IMR-90 (cell line): ENCODE data around the gene VAMP8. TPM values are rescaled to one million over a fixed set of nuclear protein-coding genes. Genes with fewer than 3 reads are reported as not detected.

ENCODE experiments used
- ATAC-seq: fragments of 200-7000 bp; cut with Tn5 transposase; 2 replicates; pipeline ENCODE4 v1.9.1; 2020; ENCODE audit warnings: low read depth, mild to moderate bottlenecking, moderate library complexity
- BruUV-seq: library from RNA; stranded (reverse); fragments of 400-500 nt; replicated peaks from 2 replicates; lab custom pipeline; 2021; lab: Mats Ljungman, UMichigan
- CTCF ChIA-PET: fragments of 300-600 bp; formaldehyde crosslinking; extraction: SDS; loops from one replicate; lab custom pipeline; 2021; ENCODE audit warnings: antibody characterized with exemption; lab: Yijun Ruan, JAX
- POLR2A ChIA-PET: fragments of 300-600 bp; sonication (Branson Sonifier 250); formaldehyde crosslinking; loops from one replicate; lab custom pipeline; 2022; ENCODE audit warnings: antibody characterized with exemption; ENCODE audit not compliant: unreplicated experiment; lab: Charles Lee
- DNase-seq: peaks from one replicate; pipeline ENCODE4 v3.0.0; 2013
- H2AFZ ChIP-seq: replicated peaks from 2 replicates; pipeline ENCODE3; 2013; ENCODE audit warnings: low read length, mild to moderate bottlenecking; ENCODE audit not compliant: poor library complexity
- H2AK5ac ChIP-seq: 2 replicates; pipeline ENCODE4 v1.6.1; 2013; ENCODE audit warnings: low read depth, low read length, inconsistent platforms
- H2AK9ac ChIP-seq: replicated peaks from 2 replicates; pipeline ENCODE3; 2013; ENCODE audit warnings: mild to moderate bottlenecking, low read depth, low read length, moderate library complexity; ENCODE audit not compliant: poor library complexity
- H2BK120ac ChIP-seq: 2 replicates; pipeline ENCODE4 v1.6.1; 2013; ENCODE audit warnings: low read depth, low read length, inconsistent platforms
- H2BK15ac ChIP-seq: 3 replicates; pipeline ENCODE4 v1.6.1; 2013; ENCODE audit warnings: low read depth, low read length, inconsistent platforms
- H2BK20ac ChIP-seq: 2 replicates; pipeline ENCODE4 v1.6.1; 2013; ENCODE audit warnings: low read depth, mild to moderate bottlenecking, inconsistent platforms, low read length, moderate library complexity
- H2BK5ac ChIP-seq: 2 replicates; pipeline ENCODE4 v1.6.1; 2013; ENCODE audit warnings: mild to moderate bottlenecking, low read depth, low read length, inconsistent platforms; ENCODE audit not compliant: poor library complexity, severe bottlenecking
- H3K14ac ChIP-seq: replicated peaks from 2 replicates; pipeline ENCODE4 v1.6.1; 2013; ENCODE audit warnings: low read depth, low read length, inconsistent platforms
- H3K18ac ChIP-seq: 2 replicates; pipeline ENCODE4 v1.6.1; 2013; ENCODE audit warnings: low read depth, low read length, control low read depth
- H3K23ac ChIP-seq: 2 replicates; pipeline ENCODE4 v1.6.1; 2013; ENCODE audit warnings: low read depth, low read length, inconsistent platforms
- H3K27ac ChIP-seq: 2 replicates; pipeline ENCODE4 v1.5.1; 2013; ENCODE audit warnings: mild to moderate bottlenecking, control low read depth, low read length; ENCODE audit not compliant: insufficient read depth
- H3K27me3 ChIP-seq: 2 replicates; pipeline ENCODE4 v1.6.1; 2013; ENCODE audit warnings: low read length; ENCODE audit not compliant: control insufficient read depth, insufficient read depth
- H3K36me3 ChIP-seq: 2 replicates; pipeline ENCODE4 v1.6.1; 2013; ENCODE audit warnings: low read length, mixed read lengths; ENCODE audit not compliant: control insufficient read depth, insufficient read depth
- H3K4ac ChIP-seq: 2 replicates; pipeline ENCODE4 v1.6.1; 2013; ENCODE audit warnings: low read depth, low read length, inconsistent platforms
- H3K4me1 ChIP-seq: 2 replicates; pipeline ENCODE4 v1.6.1; 2013; ENCODE audit warnings: low read length, mixed read lengths; ENCODE audit not compliant: control insufficient read depth, insufficient read depth
- H3K4me2 ChIP-seq: 2 replicates; pipeline ENCODE4 v1.6.1; 2013; ENCODE audit warnings: low read depth, mild to moderate bottlenecking, control low read depth, low read length, moderate library complexity
- H3K4me3 ChIP-seq: 2 replicates; pipeline ENCODE4 v1.5.1; 2013; ENCODE audit warnings: low read depth, mild to moderate bottlenecking, control low read depth, low read length, moderate library complexity; ENCODE audit not compliant: insufficient read depth
- H3K56ac ChIP-seq: 2 replicates; pipeline ENCODE4 v1.6.1; 2013; ENCODE audit warnings: low read length, inconsistent platforms; ENCODE audit not compliant: insufficient read depth; ENCODE audit errors: extremely low read depth
- H3K79me1 ChIP-seq, 2 experiments: 2 replicates each; pipeline ENCODE4 v1.6.1; 2013; ENCODE audit warnings: low read length in 2 of 2, inconsistent platforms in 1 of 2, low read depth in 1 of 2
- H3K9ac ChIP-seq: 2 replicates; pipeline ENCODE4 v1.6.1; 2013; ENCODE audit warnings: low read depth, low read length, control low read depth
- H3K9me1 ChIP-seq: 2 replicates; pipeline ENCODE4 v1.6.1; 2013; ENCODE audit warnings: low read length, inconsistent platforms; ENCODE audit not compliant: insufficient read depth
- H3K9me3 ChIP-seq: 2 replicates; pipeline ENCODE4 v1.6.1; 2013; ENCODE audit warnings: low read length; ENCODE audit not compliant: control insufficient read depth, insufficient read depth
- H4K20me1 ChIP-seq: 2 replicates; pipeline ENCODE4 v1.6.1; 2013; ENCODE audit warnings: low read length, inconsistent platforms; ENCODE audit not compliant: insufficient read depth
- H4K5ac ChIP-seq: 2 replicates; pipeline ENCODE4 v1.6.1; 2013; ENCODE audit warnings: mild to moderate bottlenecking, low read depth, low read length, control low read depth
- H4K8ac ChIP-seq, 2 experiments: 2 replicates each; pipeline ENCODE4 v1.6.1; 2013; ENCODE audit warnings: low read depth in 2 of 2, low read length in 2 of 2, control low read depth in 1 of 2, inconsistent platforms in 1 of 2
- H4K91ac ChIP-seq: 2 replicates; pipeline ENCODE4 v1.6.1; 2013; ENCODE audit warnings: low read depth, low read length, inconsistent platforms; ENCODE audit not compliant: insufficient read depth
- FOS ChIP-seq: fragments of 150-350 bp; IDR thresholded peaks from 2 replicates; pipeline ENCODE4 v1.6.1; 2016; ENCODE audit warnings: low read depth, low read length
- MAFK ChIP-seq: IDR thresholded peaks from 2 replicates; pipeline ENCODE4 v1.6.1; 2012; ENCODE audit warnings: low read depth, low read length, improper control_type of control experiment
- MXI1 ChIP-seq: IDR thresholded peaks from 2 replicates; pipeline ENCODE4 v1.6.1; 2012; ENCODE audit warnings: low read depth, mild to moderate bottlenecking, low read length, moderate library complexity, borderline replicate concordance
- POLR2A ChIP-seq: IDR thresholded peaks from 2 replicates; pipeline ENCODE4 v1.6.1; 2012; ENCODE audit warnings: mild to moderate bottlenecking, low read depth, low read length
- RAD21 ChIP-seq: IDR thresholded peaks from 2 replicates; pipeline ENCODE4 v1.6.1; 2012; ENCODE audit warnings: low read length, improper control_type of control experiment
- RFX5 ChIP-seq: IDR thresholded peaks from 2 replicates; pipeline ENCODE4 v1.8.0; 2012; ENCODE audit warnings: low read depth, mild to moderate bottlenecking, low read length, moderate library complexity
- SMC3 ChIP-seq: fragments of 150-350 bp; IDR thresholded peaks from 2 replicates; pipeline ENCODE4 v1.6.1; 2016; ENCODE audit warnings: low read depth, mild to moderate bottlenecking, antibody characterized with exemption, low read length, moderate library complexity
- WGBS, 2 experiments: methylation state at CpG; one replicate each; pipeline versions ENCODE4 v1.1.5 to v1.1.7; 2013; ENCODE audit warnings: missing lambda C conversion rate in 2 of 2; ENCODE audit not compliant: insufficient read length in 1 of 2; ENCODE audit errors: extremely low coverage in 2 of 2; 5-methylcytosine and 5-hydroxymethylcytosine counted together
- dilution Hi-C: fragments of 300-500 bp; cut with HindIII; formaldehyde crosslinking; loops from one replicate; pipeline ENCODE4 v1.14.3; 2018; ENCODE audit warnings: low sequenced_read_pairs; ENCODE audit not compliant: unreplicated experiment
- in situ Hi-C: fragments of 300-500 bp; cut with MboI; formaldehyde crosslinking; loops from 3 replicates; pipeline ENCODE4 v1.14.3; 2019; ENCODE audit warnings: low sequenced_read_pairs, inconsistent platforms, mixed read lengths
- intact Hi-C: fragments of 100-400 bp; cut with micrococcal nuclease; formaldehyde crosslinking; loops from 2 replicates; pipeline ENCODE4 v1.10.0; 2022
- polyA plus RNA-seq, 3 experiments: library from polyadenylated mRNA; depleted of rRNA; stranded (reverse); fragments of >200 nt; gene quantifications; 2 replicates each; pipeline ENCODE4 v1.2.3, GENCODE V29; 2012; ENCODE audit warnings: low replicate concordance in 1 of 3
- total RNA-seq: library from RNA; depleted of rRNA; stranded (reverse); fragments of >200 nt; gene quantifications from 2 replicates; pipeline ENCODE4 v1.2.3, GENCODE V29; 2012
- TF ChIP-seq, protein P1 (sequence below): conservative IDR thresholded peaks from 2 replicates; pipeline ENCODE4 v1.5.1; 2012; ENCODE audit warnings: mild to moderate bottlenecking, low read depth, low read length, improper control_type of control experiment

Gene VAMP8
- total and polyA plus RNA-seq, 2 of the 4 experiments (the other 2 are of a cell fraction): 0.90 to 1.9 TPM

- Histone ChIP-seq H3K9ac (peak within 1 kb of the TSS; percentile 90), H3K14ac (peak within 1 kb of the TSS; percentile 99), H3K4me3 (peak within 1 kb of the TSS; percentile 65), H3K9me3 (no peaks in the 10 kb centered on the region), H2AK5ac (peak within 1 kb of the TSS; percentile 63), H2BK5ac (peak within 1 kb of the TSS; percentile 80), H3K4me2 (peak within 1 kb of the TSS; percentile 95), H3K18ac (peak within 1 kb of the TSS; percentile 31), H3K4ac (peak within 1 kb of the TSS; percentile 95), H2BK120ac (peak within 1 kb of the TSS; percentile 56), H3K4me1 (peaks cover 3% of the 10 kb centered on the region; the same call in 1 of the 2 replicates), H3K27me3 (no peaks in the 10 kb centered on the region), H3K23ac (peak within 1 kb of the TSS; percentile 99), H2BK15ac (no peak within 1 kb of the TSS), H3K9me1 (peaks cover 8% of the 10 kb centered on the region; the same call in 1 of the 2 replicates), H3K27ac (peak within 1 kb of the TSS; percentile 81), H4K20me1 (no peaks in the 10 kb centered on the region), H3K79me1 (peaks cover 19 to 41% of the 10 kb centered on the region in 2 experiments), H4K91ac (peak within 1 kb of the TSS; percentile 69), H4K5ac (peak within 1 kb of the TSS; percentile 85), H2BK20ac (no peak within 1 kb of the TSS), H3K36me3 (peaks cover 10% of the 10 kb centered on the region), H2AK9ac (peak within 1 kb of the TSS; percentile 94), H4K8ac (peak within 1 kb of the TSS; percentile 81 to 95), H2AFZ (peak within 1 kb of the TSS; percentile 95), H3K56ac (peak within 1 kb of the TSS; percentile 73)
- dilution Hi-C loops (no loop called here), intact Hi-C loops (loop anchor here (2.0 to 5.0 kb wide), 2 partner anchors 23 to 41 kb away; partner anchors contain the start of genes TMEM150A and VAMP5), in situ Hi-C loops (no loop called here)
- POLR2A ChIA-PET: interaction anchor here (0.6 to 0.8 kb wide), 3 partner anchors 26 to 204 kb away, joined by 3 read pairs; no protein-coding TSS in a partner anchor
- CTCF ChIA-PET: interaction anchor here (0.6 to 1.0 kb wide), 2 partner anchors 140 to 955 kb away, joined by 3 read pairs; no protein-coding TSS in a partner anchor
- TF ChIP-seq MXI1: peak; percentile 62; the same call in 1 of the 2 replicates
- TF ChIP-seq POLR2A: peak; percentile 62
- no peak for TF ChIP-seq MAFK
- TF ChIP-seq, protein P1, sequence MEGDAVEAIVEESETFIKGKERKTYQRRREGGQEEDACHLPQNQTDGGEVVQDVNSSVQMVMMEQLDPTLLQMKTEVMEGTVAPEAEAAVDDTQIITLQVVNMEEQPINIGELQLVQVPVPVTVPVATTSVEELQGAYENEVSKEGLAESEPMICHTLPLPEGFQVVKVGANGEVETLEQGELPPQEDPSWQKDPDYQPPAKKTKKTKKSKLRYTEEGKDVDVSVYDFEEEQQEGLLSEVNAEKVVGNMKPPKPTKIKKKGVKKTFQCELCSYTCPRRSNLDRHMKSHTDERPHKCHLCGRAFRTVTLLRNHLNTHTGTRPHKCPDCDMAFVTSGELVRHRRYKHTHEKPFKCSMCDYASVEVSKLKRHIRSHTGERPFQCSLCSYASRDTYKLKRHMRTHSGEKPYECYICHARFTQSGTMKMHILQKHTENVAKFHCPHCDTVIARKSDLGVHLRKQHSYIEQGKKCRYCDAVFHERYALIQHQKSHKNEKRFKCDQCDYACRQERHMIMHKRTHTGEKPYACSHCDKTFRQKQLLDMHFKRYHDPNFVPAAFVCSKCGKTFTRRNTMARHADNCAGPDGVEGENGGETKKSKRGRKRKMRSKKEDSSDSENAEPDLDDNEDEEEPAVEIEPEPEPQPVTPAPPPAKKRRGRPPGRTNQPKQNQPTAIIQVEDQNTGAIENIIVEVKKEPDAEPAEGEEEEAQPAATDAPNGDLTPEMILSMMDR: peak; percentile 31; the same call in 1 of the 2 replicates
- TF ChIP-seq RFX5: no peak
- TF ChIP-seq SMC3: no peak
- 0 out of 2 replicates have a peak, but pooled peaks have one; percentile 16 for TF ChIP-seq RAD21
- no peak for TF ChIP-seq FOS
- peak; percentile 98 for ATAC-seq
- BruUV-seq: no TSS peak
- WGBS, 2 experiments: 1% methylated on average over 27 of the region's 64 CpGs; no CpG with 5 or more reads in 1 of the 2 experiments
- DNase-seq: peak; percentile 92
Observed at GRCh38 chr2:85561280-85562212, 15.8 kb upstream of the VAMP8 start, which contains the start of gene GGCX. Gene GGCX (minus strand): TSS chr2:85561493. CDS start chr2:85561428, 65 bp downstream.
